ENCODE data around the gene NR4A2.

The NR4A2 gene

GRCh38 chr2:156346731-156347130, 14.2 kb upstream of the NR4A2 start (continued):
- TF ChIP-seq ZNF692 (tag by site-specific recombination; IDR thresholded peaks at IDR 0.05) (no peak), SALL2 (tag by site-specific recombination; IDR thresholded peaks at IDR 0.05; ENCODE audit: borderline replicate concordance) (no peak), ZNF776 (tag by site-specific recombination; IDR thresholded peaks at IDR 0.05; ENCODE audit: borderline replicate concordance) (no peak), MYNN (tag by site-specific recombination; IDR thresholded peaks at IDR 0.05; ENCODE audit: borderline replicate concordance) (no peak), ZNF664 (tag by site-specific recombination; IDR thresholded peaks at IDR 0.05) (no peak), ZNF239 (tag by site-specific recombination; IDR thresholded peaks at IDR 0.05) (no peak), BCL11A (tag by site-specific recombination; IDR thresholded peaks at IDR 0.05; ENCODE audit: low read depth) (no peak), ZNF416 (tag by site-specific recombination; IDR thresholded peaks at IDR 0.05) (no peak), ZNF354C (tag by site-specific recombination; IDR thresholded peaks at IDR 0.05; ENCODE audit: borderline replicate concordance, low read depth) (no peak), ZNF558 (tag by site-specific recombination; IDR thresholded peaks at IDR 0.05) (no peak), ZNF600 (tag by site-specific recombination; IDR thresholded peaks at IDR 0.05) (no peak)

- Histone ChIP-seq H3K4me3 (ENCODE audit: low read depth, low read length) (no peak overlapping the region), H3K36me3 (ENCODE audit: control insufficient read depth in 2 of 2, insufficient read depth in 1 of 2, low read length in 2 of 2) (no peaks in the 10 kb centered on the region), H3K27ac (ENCODE audit: extremely low read depth, low read depth, low read length) (no peak overlapping the region), H3K9me3 (ENCODE audit: control insufficient read depth, insufficient read depth, low read depth, low read length) (no peaks in the 10 kb centered on the region), H3K4me1 (ENCODE audit: control insufficient read depth, insufficient read depth, low read length) (no peaks in the 10 kb centered on the region)
- CTCF ChIA-PET: interaction anchor here (0.5 to 0.7 kb wide), 3 partner anchors 60 to 986 kb away, joined by 3 to 4 read pairs (median 3); no protein-coding TSS in a partner anchor
- TF ChIP-seq ZNF48 (tag by site-specific recombination; IDR thresholded peaks at IDR 0.05) (no peak), ZNF280D (tag by site-specific recombination; IDR thresholded peaks at IDR 0.05) (no peak), EGR2 (tag by site-specific recombination; IDR thresholded peaks at IDR 0.05; ENCODE audit: low read depth) (no peak)
- POLR2A ChIA-PET: interaction anchor here (1.0 kb wide), 1 partner anchor 11 kb away, joined by 3 read pairs; no protein-coding TSS in a partner anchor
Observed at GRCh38 chr2:156345582-156345981, 13.1 kb upstream of the NR4A2 start.

- Histone ChIP-seq H3K27ac (ENCODE audit: extremely low read depth, low read depth, low read length) (no peak overlapping the region), H3K4me1 (ENCODE audit: control insufficient read depth, insufficient read depth, low read length) (peaks cover 7% of the 10 kb centered on the region; the same call in 1 of the 2 replicates), H3K4me3 (ENCODE audit: low read depth, low read length) (no peak overlapping the region), H3K9me3 (ENCODE audit: control insufficient read depth, insufficient read depth, low read depth, low read length) (no peaks in the 10 kb centered on the region), H3K36me3 (ENCODE audit: control insufficient read depth in 2 of 2, insufficient read depth in 1 of 2, low read length in 2 of 2) (no peaks in the 10 kb centered on the region)
- POLR2A ChIA-PET: no interaction called here
- CTCF ChIA-PET: interaction anchor here (0.6 to 0.8 kb wide), 2 partner anchors 8 to 36 kb away, joined by 3 to 5 read pairs; no protein-coding TSS in a partner anchor
- peak; percentile 42 for TF ChIP-seq ZNF366 (tag by site-specific recombination; conservative IDR thresholded peaks at IDR 0.05)
- no peak for TF ChIP-seq ZNF354C (tag by site-specific recombination; IDR thresholded peaks at IDR 0.05; ENCODE audit: borderline replicate concordance, low read depth)
- TF ChIP-seq KLF8 (tag by site-specific recombination; IDR thresholded peaks at IDR 0.05): no peak
- TF ChIP-seq ZNF391 (tag by site-specific recombination; IDR thresholded peaks at IDR 0.05; ENCODE audit: borderline replicate concordance, low read depth): no peak
- TF ChIP-seq ZNF701 (tag by site-specific recombination; IDR thresholded peaks at IDR 0.05): no peak
- TF ChIP-seq ZNF311 (tag by site-specific recombination; IDR thresholded peaks at IDR 0.05; ENCODE audit: borderline replicate concordance): no peak
- TF ChIP-seq ZBTB21 (tag by site-specific recombination; IDR thresholded peaks at IDR 0.05): peak; percentile 60
- peak; percentile 71 for TF ChIP-seq ZNF629 (tag by site-specific recombination; IDR thresholded peaks at IDR 0.05)
- TF ChIP-seq MEIS1 (CRISPR knock-in tag; IDR thresholded peaks at IDR 0.05; ENCODE audit: borderline replicate concordance): no peak
- TF ChIP-seq ZSCAN18 (tag by site-specific recombination; IDR thresholded peaks at IDR 0.05): no peak
- no peak for TF ChIP-seq HOXD13 (CRISPR knock-in tag; IDR thresholded peaks at IDR 0.05; ENCODE audit: borderline replicate concordance)
- TF ChIP-seq ATF2 (tag by site-specific recombination; IDR thresholded peaks at IDR 0.05; ENCODE audit: low read depth): peak; percentile 81
- no peak for TF ChIP-seq ZNF184 (tag by site-specific recombination; IDR thresholded peaks at IDR 0.05)
- no peak for TF ChIP-seq ZNF416 (tag by site-specific recombination; IDR thresholded peaks at IDR 0.05)
- no peak for TF ChIP-seq ZNF660 (tag by site-specific recombination; IDR thresholded peaks at IDR 0.05)
Observed at GRCh38 chr2:156343940-156344301, 11.4 kb upstream of the NR4A2 start.
